Neutrophil (primary cell): ENCODE measurements around the gene GRIK2.

Experiments
- H3K27ac ChIP-seq: fragments of 200-600 bp; sonication (generic); 2 replicates; pipeline ENCODE4 v1.5.1; 2016; ENCODE audit warnings: mild to moderate bottlenecking, moderate library complexity
- H3K27me3 ChIP-seq: fragments of 200-600 bp; sonication (generic); 2 replicates; pipeline ENCODE4 v1.6.0; 2016; ENCODE audit warnings: mild to moderate bottlenecking
- H3K36me3 ChIP-seq: fragments of 200-600 bp; sonication (generic); 2 replicates; pipeline ENCODE4 v1.5.1; 2017
- H3K4me1 ChIP-seq, 2 experiments: fragments of 200-600 bp in 1 of 2; sonication (generic) in 1 of 2; 1 replicate in 1 of 2; 2 replicates in 1 of 2; pipeline versions ENCODE4 v1.5.1 to v1.6.1; 2013 to 2016; ENCODE audit warnings: low read depth in 1 of 2, low read length in 1 of 2, mild to moderate bottlenecking in 1 of 2, moderate library complexity in 1 of 2; ENCODE audit not compliant: control insufficient read depth in 1 of 2, insufficient read depth in 1 of 2
- H3K4me3 ChIP-seq, 2 experiments: fragments of 200-600 bp in 1 of 2; sonication (generic) in 1 of 2; 1 replicate in 1 of 2; 2 replicates in 1 of 2; pipeline ENCODE4 v1.5.1; 2013 to 2016; ENCODE audit warnings: low read depth in 1 of 2, low read length in 1 of 2, mild to moderate bottlenecking in 1 of 2, moderate library complexity in 1 of 2
- H3K9me3 ChIP-seq: fragments of 200-600 bp; sonication (generic); 2 replicates; pipeline ENCODE4 v1.5.1; 2016
- CTCF ChIP-seq: fragments of 200-600 bp; sonication (generic); IDR thresholded peaks from 2 replicates; pipeline ENCODE4 v1.5.1; 2016; ENCODE audit warnings: antibody characterized with exemption

The GRIK2 gene

GRCh38 chr6:101434601-101435000, 41.1 kb downstream of the GRIK2 start:
- no peak overlapping the region for H3K27ac ChIP-seq
- TF ChIP-seq CTCF, result no peak
- no peaks in the 10 kb centered on the region for H3K36me3 ChIP-seq
- no peaks in the 10 kb centered on the region for H3K27me3 ChIP-seq
- H3K9me3 ChIP-seq, result no peaks in the 10 kb centered on the region
- no peak overlapping the region for H3K4me3 ChIP-seq
- H3K4me1 ChIP-seq, result no peaks in the 10 kb centered on the region

- no peak overlapping the region for H3K4me3 ChIP-seq
- TF ChIP-seq CTCF, result no peak
- no peaks in the 10 kb centered on the region for H3K36me3 ChIP-seq
- H3K9me3 ChIP-seq, result no peaks in the 10 kb centered on the region
- no peak overlapping the region for H3K27ac ChIP-seq
- no peaks in the 10 kb centered on the region for H3K4me1 ChIP-seq
- H3K27me3 ChIP-seq, result no peaks in the 10 kb centered on the region
Measured at GRCh38 chr6:101435038-101435437, 41.5 kb downstream of the GRIK2 start.

- no peak for TF ChIP-seq CTCF
- H3K9me3 ChIP-seq, result no peaks in the 10 kb centered on the region
- no peaks in the 10 kb centered on the region for H3K36me3 ChIP-seq
- H3K27ac ChIP-seq, result no peak overlapping the region
- H3K4me3 ChIP-seq, result no peak overlapping the region
- no peaks in the 10 kb centered on the region for H3K27me3 ChIP-seq
- no peaks in the 10 kb centered on the region for H3K4me1 ChIP-seq
Measured at GRCh38 chr6:101439790-101440189, 46.3 kb downstream of the GRIK2 start.

GRCh38 chr6:101443315-101443714, 49.8 kb downstream of the GRIK2 start:
- no peak overlapping the region for H3K4me3 ChIP-seq
- H3K36me3 ChIP-seq, result no peaks in the 10 kb centered on the region
- H3K27me3 ChIP-seq, result no peaks in the 10 kb centered on the region
- TF ChIP-seq CTCF, result no peak
- H3K27ac ChIP-seq, result no peak overlapping the region
- no peaks in the 10 kb centered on the region for H3K9me3 ChIP-seq
- no peaks in the 10 kb centered on the region for H3K4me1 ChIP-seq

- Histone ChIP-seq H3K27ac (no peak overlapping the region), H3K4me1 (no peaks in the 10 kb centered on the region)
- TF ChIP-seq CTCF, result no peak
Measured at GRCh38 chr6:101444717-101445116, 51.2 kb downstream of the GRIK2 start.

GRCh38 chr6:101445527-101445926, 52.0 kb downstream of the GRIK2 start:
- Histone ChIP-seq H3K27me3 (no peaks in the 10 kb centered on the region), H3K4me1 (no peaks in the 10 kb centered on the region), H3K36me3 (no peaks in the 10 kb centered on the region), H3K27ac (no peak overlapping the region), H3K9me3 (no peaks in the 10 kb centered on the region), H3K4me3 (no peak overlapping the region)
- no peak for TF ChIP-seq CTCF

More at GRCh38 chr6:101444717-101445116, 51.2 kb downstream of the GRIK2 start:
- Histone ChIP-seq H3K9me3 (no peaks in the 10 kb centered on the region), H3K27me3 (no peaks in the 10 kb centered on the region), H3K36me3 (no peaks in the 10 kb centered on the region), H3K4me3 (no peak overlapping the region)
